ENCODE results near the gene SMAD2.

Gene SMAD2

GRCh38 chr18:47898055-47898454, 32.4 kb downstream of the SMAD2 start:
- in situ Hi-C loops (cut with MboI; ENCODE audit: low sequenced_read_pairs): no loop called here

- in situ Hi-C loops (cut with MboI; ENCODE audit: low sequenced_read_pairs): no loop called here
Observed at GRCh38 chr18:47895565-47896250, 34.8 kb downstream of the SMAD2 start.

- in situ Hi-C loops (cut with MboI; ENCODE audit: low sequenced_read_pairs): no loop called here
Observed at GRCh38 chr18:47893939-47894699, 36.3 kb downstream of the SMAD2 start.

- in situ Hi-C loops (cut with MboI; ENCODE audit: low sequenced_read_pairs): no loop called here
Observed at GRCh38 chr18:47893047-47893446, 37.4 kb downstream of the SMAD2 start.

- in situ Hi-C loops (cut with MboI; ENCODE audit: low sequenced_read_pairs): no loop called here
Observed at GRCh38 chr18:47888156-47888555, 42.3 kb downstream of the SMAD2 start.

- in situ Hi-C loops (cut with MboI; ENCODE audit: low sequenced_read_pairs): no loop called here
Observed at GRCh38 chr18:47887227-47887626, 43.2 kb downstream of the SMAD2 start.

GRCh38 chr18:47883771-47884413, 46.6 kb downstream of the SMAD2 start:
- in situ Hi-C loops (cut with MboI; ENCODE audit: low sequenced_read_pairs): no loop called here

- in situ Hi-C loops (cut with MboI; ENCODE audit: low sequenced_read_pairs): no loop called here
Observed at GRCh38 chr18:47882641-47883040, 47.8 kb downstream of the SMAD2 start.

GRCh38 chr18:47881752-47882455, 48.6 kb downstream of the SMAD2 start:
- in situ Hi-C loops (cut with MboI; ENCODE audit: low sequenced_read_pairs): no loop called here

- in situ Hi-C loops (cut with MboI; ENCODE audit: low sequenced_read_pairs): no loop called here
Observed at GRCh38 chr18:47881042-47881441, 49.4 kb downstream of the SMAD2 start.

- in situ Hi-C loops (cut with MboI; ENCODE audit: low sequenced_read_pairs): no loop called here
Observed at GRCh38 chr18:47877892-47878291, 52.6 kb downstream of the SMAD2 start.

GRCh38 chr18:47876813-47877212, 53.6 kb downstream of the SMAD2 start:
- in situ Hi-C loops (cut with MboI; ENCODE audit: low sequenced_read_pairs): no loop called here

GRCh38 chr18:47873625-47874024, 56.8 kb downstream of the SMAD2 start:
- in situ Hi-C loops (cut with MboI; ENCODE audit: low sequenced_read_pairs): no loop called here

- in situ Hi-C loops (cut with MboI; ENCODE audit: low sequenced_read_pairs): no loop called here
Observed at GRCh38 chr18:47872426-47872825, 58.0 kb downstream of the SMAD2 start.

GRCh38 chr18:47871288-47871687, 59.2 kb downstream of the SMAD2 start:
- in situ Hi-C loops (cut with MboI; ENCODE audit: low sequenced_read_pairs): no loop called here

GRCh38 chr18:47870605-47871004, 59.9 kb downstream of the SMAD2 start:
- in situ Hi-C loops (cut with MboI; ENCODE audit: low sequenced_read_pairs): no loop called here

GRCh38 chr18:47868744-47869143, 61.7 kb downstream of the SMAD2 start:
- in situ Hi-C loops (cut with MboI; ENCODE audit: low sequenced_read_pairs): no loop called here

- in situ Hi-C loops (cut with MboI; ENCODE audit: low sequenced_read_pairs): no loop called here
Observed at GRCh38 chr18:47865183-47865582, 65.3 kb downstream of the SMAD2 start.

- in situ Hi-C loops (cut with MboI; ENCODE audit: low sequenced_read_pairs): no loop called here
Observed at GRCh38 chr18:47863041-47863440, 67.4 kb downstream of the SMAD2 start.

- in situ Hi-C loops (cut with MboI; ENCODE audit: low sequenced_read_pairs): no loop called here
Observed at GRCh38 chr18:47858607-47859006, 71.9 kb downstream of the SMAD2 start.

GRCh38 chr18:47847635-47848034, 82.8 kb downstream of the SMAD2 start:
- in situ Hi-C loops (cut with MboI; ENCODE audit: low sequenced_read_pairs): no loop called here
